Measurements from ENCODE around the gene IPO5. TPM values are rescaled to one million over a fixed set of nuclear protein-coding genes. Genes with fewer than 3 reads are reported as not detected.

The IPO5 gene
- polyA plus RNA-seq, 3 donors = 17.5 to 21.6 (median 20.7) TPM

- H3K27ac Mint-ChIP-seq = no peak overlapping the region
- no peak overlapping the region for H3K4me3 ChIP-seq (replicated peaks in 1 of 3; ENCODE audit: low read depth in 2 of 3, low read length in 3 of 3)
- H3K9ac ChIP-seq (ENCODE audit: insufficient read depth, low read length, poor library complexity, severe bottlenecking) = no peak overlapping the region
- H3K9me3 ChIP-seq (replicated peaks in 1 of 2; ENCODE audit: control insufficient read depth in 1 of 2, insufficient read depth in 1 of 2, low read length in 2 of 2) = peaks cover 4 to 9% of the 10 kb centered on the region in 2 donors
- 90% methylated on average over 5 of the region's 6 CpGs for WGBS (ENCODE audit: insufficient coverage)
- H2AFZ ChIP-seq (ENCODE audit: insufficient read depth, low read depth, low read length, poor library complexity, severe bottlenecking) = no peak overlapping the region
- no peaks in the 10 kb centered on the region for H3K36me3 ChIP-seq (replicated peaks in 1 of 2; ENCODE audit: control insufficient read depth in 1 of 2, insufficient read depth in 2 of 2, low read length in 2 of 2)
- no peaks in the 10 kb centered on the region for H3K4me1 ChIP-seq (ENCODE audit: control insufficient read depth in 1 of 2, insufficient read depth in 2 of 2, low read length in 2 of 2)
- peaks cover 0 to 5% (median 2%) of the 10 kb centered on the region in 3 donors for H3K27me3 Mint-ChIP-seq (ENCODE audit: low read depth in 3 of 3)
- no peak overlapping the region for H3K4me2 ChIP-seq (replicated peaks; ENCODE audit: extremely low read depth, low read length, poor library complexity, severe bottlenecking)
- H3K9me3 Mint-ChIP-seq = peaks cover 14 to 25% (median 17%) of the 10 kb centered on the region in 7 donors
- DNase-seq = no peak
- H3K27ac ChIP-seq (ENCODE audit: low read depth in 1 of 2, low read length in 2 of 2) = no peak overlapping the region
- no peaks in the 10 kb centered on the region for H3K79me2 ChIP-seq (ENCODE audit: insufficient read depth, low read length)
- H4K20me1 ChIP-seq (ENCODE audit: insufficient read depth, low read length) = no peaks in the 10 kb centered on the region
- no peak overlapping the region for H3K4me3 Mint-ChIP-seq
- no peaks in the 10 kb centered on the region for H3K36me3 Mint-ChIP-seq
- H3K27me3 ChIP-seq (ENCODE audit: control insufficient read depth in 2 of 2, insufficient read depth in 2 of 2, low read length in 2 of 2) = no peaks in the 10 kb centered on the region
- intact Hi-C loops (cut with micrococcal nuclease) = no loop called here
- TF ChIP-seq, protein P1, sequence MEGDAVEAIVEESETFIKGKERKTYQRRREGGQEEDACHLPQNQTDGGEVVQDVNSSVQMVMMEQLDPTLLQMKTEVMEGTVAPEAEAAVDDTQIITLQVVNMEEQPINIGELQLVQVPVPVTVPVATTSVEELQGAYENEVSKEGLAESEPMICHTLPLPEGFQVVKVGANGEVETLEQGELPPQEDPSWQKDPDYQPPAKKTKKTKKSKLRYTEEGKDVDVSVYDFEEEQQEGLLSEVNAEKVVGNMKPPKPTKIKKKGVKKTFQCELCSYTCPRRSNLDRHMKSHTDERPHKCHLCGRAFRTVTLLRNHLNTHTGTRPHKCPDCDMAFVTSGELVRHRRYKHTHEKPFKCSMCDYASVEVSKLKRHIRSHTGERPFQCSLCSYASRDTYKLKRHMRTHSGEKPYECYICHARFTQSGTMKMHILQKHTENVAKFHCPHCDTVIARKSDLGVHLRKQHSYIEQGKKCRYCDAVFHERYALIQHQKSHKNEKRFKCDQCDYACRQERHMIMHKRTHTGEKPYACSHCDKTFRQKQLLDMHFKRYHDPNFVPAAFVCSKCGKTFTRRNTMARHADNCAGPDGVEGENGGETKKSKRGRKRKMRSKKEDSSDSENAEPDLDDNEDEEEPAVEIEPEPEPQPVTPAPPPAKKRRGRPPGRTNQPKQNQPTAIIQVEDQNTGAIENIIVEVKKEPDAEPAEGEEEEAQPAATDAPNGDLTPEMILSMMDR (IDR thresholded peaks at IDR 0.05) = no peak
- H3K4me1 Mint-ChIP-seq = no peaks in the 10 kb centered on the region
These were observed 41.3 kb upstream of the IPO5 start for GRCh38 chr13:97912139-97912535.

- no peak overlapping the region for H3K27ac ChIP-seq (ENCODE audit: low read depth in 1 of 2, low read length in 2 of 2)
- no peak overlapping the region for H3K4me2 ChIP-seq (replicated peaks; ENCODE audit: extremely low read depth, low read length, poor library complexity, severe bottlenecking)
- H3K9me3 Mint-ChIP-seq = peaks cover 11 to 25% (median 16%) of the 10 kb centered on the region in 7 donors
- no peaks in the 10 kb centered on the region for H3K36me3 Mint-ChIP-seq
- H3K27me3 ChIP-seq (ENCODE audit: control insufficient read depth in 2 of 2, insufficient read depth in 2 of 2, low read length in 2 of 2) = no peaks in the 10 kb centered on the region
- H2AFZ ChIP-seq (ENCODE audit: insufficient read depth, low read depth, low read length, poor library complexity, severe bottlenecking) = no peak overlapping the region
- intact Hi-C loops (cut with micrococcal nuclease) = no loop called here
- H3K36me3 ChIP-seq (replicated peaks in 1 of 2; ENCODE audit: control insufficient read depth in 1 of 2, insufficient read depth in 2 of 2, low read length in 2 of 2) = no peaks in the 10 kb centered on the region
- WGBS (ENCODE audit: insufficient coverage) = no CpG with 5 or more reads among the region's 2 CpGs
- H3K27ac Mint-ChIP-seq = no peak overlapping the region
- peaks cover 4 to 9% of the 10 kb centered on the region in 2 donors for H3K9me3 ChIP-seq (replicated peaks in 1 of 2; ENCODE audit: control insufficient read depth in 1 of 2, insufficient read depth in 1 of 2, low read length in 2 of 2)
- no peak overlapping the region for H3K4me3 Mint-ChIP-seq
- DNase-seq = no peak
- TF ChIP-seq, protein P1 (IDR thresholded peaks at IDR 0.05) = no peak
- peaks cover 2 to 5% (median 3%) of the 10 kb centered on the region in 3 donors for H3K27me3 Mint-ChIP-seq (ENCODE audit: low read depth in 3 of 3)
- no peak overlapping the region for H3K9ac ChIP-seq (ENCODE audit: insufficient read depth, low read length, poor library complexity, severe bottlenecking)
- H3K4me1 Mint-ChIP-seq = no peaks in the 10 kb centered on the region
- no peaks in the 10 kb centered on the region for H3K4me1 ChIP-seq (ENCODE audit: control insufficient read depth in 1 of 2, insufficient read depth in 2 of 2, low read length in 2 of 2)
- H4K20me1 ChIP-seq (ENCODE audit: insufficient read depth, low read length) = no peaks in the 10 kb centered on the region
- H3K79me2 ChIP-seq (ENCODE audit: insufficient read depth, low read length) = no peaks in the 10 kb centered on the region
- H3K4me3 ChIP-seq (replicated peaks in 1 of 3; ENCODE audit: low read depth in 2 of 3, low read length in 3 of 3) = no peak overlapping the region
These were observed 40.3 kb upstream of the IPO5 start for GRCh38 chr13:97913206-97913605.
